Activated CD8-positive, alpha-beta memory T cell treated with anti-CD3 and anti-CD28 coated beads for 1 hour (primary cell): Measurements from ENCODE around the gene RAD9B.
"Not testable (repeated sequence)": the region's sequence is repeated elsewhere in the genome, so short reads cannot be mapped to it uniquely, and the experiment has no call there.

Source experiments
- DNase-seq, 2 donors: peaks; one replicate each; pipeline ENCODE4 v3.0.0-alpha.2; 2020; ENCODE audit warnings: low read depth in 1 of 2; ENCODE audit errors: extremely low read depth in 1 of 2

Gene RAD9B

GRCh38 chr12:110501752-110502738 is at the start of gene RAD9B, which contains the start of gene VPS29:
TSS of gene RAD9B (plus strand) at chr12:110502331. CDS start at chr12:110502338, 7 bp downstream.
TSS of gene VPS29 (minus strand) at chr12:110502111. CDS start at chr12:110502051, 60 bp downstream.
- peak; percentile 97 for DNase-seq

GRCh38 chr12:110453569-110454296 is 48.4 kb upstream of the RAD9B start:
- DNase-seq: no peak

GRCh38 chr12:110458756-110459155 is 43.4 kb upstream of the RAD9B start:
- DNase-seq: no peak

- not testable (repeated sequence) for DNase-seq
These were observed 40.9 kb upstream of the RAD9B start for GRCh38 chr12:110461189-110461588.

GRCh38 chr12:110465024-110465423 is 37.1 kb upstream of the RAD9B start:
- no peak for DNase-seq

DNA sequence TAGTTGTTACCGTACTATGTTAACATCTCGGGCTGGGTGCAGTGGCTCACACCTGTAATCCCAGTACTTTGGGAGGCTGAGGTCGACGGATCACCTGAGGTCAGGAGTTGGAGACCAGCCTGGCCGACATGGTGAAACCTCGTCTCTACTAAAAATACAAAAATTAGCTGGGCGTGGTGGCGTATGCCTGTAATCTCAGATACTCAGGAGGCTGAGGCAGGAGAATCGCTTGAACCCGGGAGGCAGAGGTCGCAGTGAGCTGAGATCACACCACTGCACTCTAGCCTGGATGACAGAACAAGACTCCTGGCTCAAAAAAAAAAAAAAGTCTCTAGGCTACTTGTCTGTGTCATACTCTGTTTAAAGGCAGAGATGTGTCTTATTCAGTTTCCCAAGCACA is 36.4 kb upstream of the RAD9B start:
- not testable (repeated sequence) for DNase-seq

GRCh38 chr12:110466791-110467190 is 35.3 kb upstream of the RAD9B start:
- DNase-seq: no peak

DNA sequence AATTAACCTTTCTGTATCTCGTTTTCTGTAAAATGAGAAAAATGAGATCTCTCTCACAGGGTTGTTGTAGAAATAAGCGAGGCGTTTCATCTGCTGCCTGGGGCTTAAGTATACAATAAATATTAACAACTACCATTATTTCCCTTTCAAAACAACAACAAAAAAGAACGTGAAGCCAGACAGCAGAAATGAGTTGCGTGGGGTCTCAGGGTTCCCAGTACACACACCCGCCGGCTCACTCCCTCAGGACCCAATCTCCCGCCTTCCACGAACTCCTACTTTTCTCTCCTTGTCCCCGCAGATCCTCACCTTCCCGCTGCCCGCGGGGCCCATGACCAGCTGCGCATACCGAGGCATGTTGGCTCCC is 34.3 kb upstream of the RAD9B start:
- DNase-seq: no peak

DNA sequence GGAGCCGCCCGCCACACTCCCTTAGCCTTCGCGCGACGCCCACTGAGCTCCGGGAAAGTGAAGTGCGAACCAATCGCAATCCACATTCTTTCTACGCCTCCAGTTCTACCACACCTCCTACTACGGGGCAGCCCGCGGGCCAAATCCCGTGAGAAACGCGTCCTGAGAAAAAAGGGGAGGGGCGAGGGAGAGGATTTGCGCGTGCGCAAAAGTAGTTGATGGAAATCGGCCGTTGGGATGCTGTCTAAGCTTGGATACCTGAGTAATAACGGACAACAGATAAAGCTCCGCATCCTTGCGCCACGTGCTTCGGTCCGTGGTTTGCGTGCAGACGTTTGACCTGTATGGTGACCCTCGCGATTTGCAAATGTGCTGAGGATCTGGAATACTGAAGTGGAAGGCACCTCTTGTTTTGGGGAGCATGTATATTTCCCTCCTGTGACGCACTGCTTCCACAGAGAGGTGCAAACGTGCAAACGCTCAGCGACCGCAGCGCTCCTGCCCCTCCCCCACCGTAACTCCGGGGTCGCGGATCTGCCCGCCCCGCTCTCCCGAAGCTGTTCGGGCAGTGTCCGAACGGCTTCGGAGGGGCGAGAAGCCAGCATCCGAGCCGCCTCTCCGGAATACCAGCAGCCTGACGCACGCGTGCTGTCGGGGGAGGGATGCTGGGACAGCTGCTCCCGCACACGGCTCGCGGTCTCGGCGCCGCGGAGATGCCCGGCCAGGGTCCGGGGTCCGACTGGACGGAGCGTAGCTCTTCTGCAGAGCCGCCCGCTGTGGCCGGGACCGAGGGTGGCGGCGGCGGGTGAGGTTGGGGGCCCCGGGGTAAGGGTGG is 33.7 kb upstream of the RAD9B start, which contains the start of the genes FAM216A and GPN3:
TSS of gene FAM216A (plus strand) at position 632 of the 835 bp plus-strand sequence. CDS start at position 663, 31 bp downstream.
TSS of gene GPN3 (minus strand) at position 44 of the 835 bp plus-strand sequence. CDS start 54 bp downstream, outside the sequence.
- peak; percentile 84 to 87 for DNase-seq

- DNase-seq: no peak
These were observed 26.7 kb upstream of the RAD9B start for GRCh38 chr12:110475426-110475825.

- DNase-seq: no peak
These were observed 3.0 kb upstream of the RAD9B start for GRCh38 chr12:110498984-110499706.

DNA sequence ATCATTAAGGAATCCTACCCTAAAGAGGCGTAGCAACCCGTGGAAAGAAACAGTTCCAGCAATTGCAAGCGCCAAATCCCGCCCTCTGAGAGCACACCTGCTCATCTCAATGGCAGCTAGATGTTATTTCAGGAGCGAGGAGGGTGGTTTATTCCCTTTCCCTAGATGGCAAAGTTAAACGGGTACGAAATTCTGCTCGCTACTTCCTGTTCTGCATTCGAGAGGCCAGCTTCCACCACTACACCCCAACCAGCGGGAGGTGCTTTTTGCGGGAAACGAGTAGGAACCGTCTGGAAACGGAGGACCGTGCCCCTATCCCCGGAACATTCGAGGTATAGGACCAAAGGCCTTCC is 756 bp upstream of the RAD9B start:
- DNase-seq: no peak

DNA sequence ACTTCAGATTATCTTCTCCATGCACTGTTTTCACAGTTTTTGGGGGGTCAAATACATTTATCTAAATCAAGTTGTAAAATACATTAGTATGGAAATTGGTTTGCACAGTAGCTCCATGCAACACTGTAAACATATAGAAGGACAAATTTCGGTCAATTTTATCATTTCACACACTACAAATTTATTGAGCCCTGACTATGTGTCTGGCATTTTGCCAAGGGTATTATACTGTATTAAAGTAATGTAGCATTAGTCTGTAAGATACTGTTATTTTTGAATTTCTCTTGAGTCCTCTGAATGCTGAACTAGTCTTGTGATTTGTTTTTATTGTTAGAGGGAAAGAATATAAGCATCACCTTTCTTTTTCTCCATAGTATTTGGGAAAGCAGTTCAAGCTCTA is 1.3 kb downstream of the RAD9B start:
- DNase-seq: no peak

- no peak for DNase-seq
These were observed 3.2 kb downstream of the RAD9B start for GRCh38 chr12:110505332-110505731.

GRCh38 chr12:110508071-110508586 is 6.0 kb downstream of the RAD9B start:
- DNase-seq: no peak

DNA sequence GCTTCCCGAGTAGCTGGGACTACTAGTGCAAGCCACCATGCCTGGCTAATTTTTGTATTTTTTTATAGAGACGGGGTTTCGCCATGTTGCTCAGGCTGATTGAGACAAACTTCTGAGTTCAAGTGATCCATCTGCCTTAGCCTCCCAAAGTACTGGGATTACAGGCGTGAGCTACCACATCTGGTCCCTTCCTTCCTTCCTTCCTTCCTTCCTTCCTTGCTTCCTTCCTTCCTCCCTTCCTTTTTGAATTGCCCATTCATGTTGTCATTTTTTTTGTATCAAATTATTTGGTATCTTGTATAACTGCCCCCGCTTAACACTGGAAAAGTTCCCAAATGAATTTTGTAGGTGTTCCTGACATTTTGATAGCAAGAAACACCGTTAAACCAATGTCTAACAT is 11.7 kb downstream of the RAD9B start:
- no peak for DNase-seq

GRCh38 chr12:110514363-110514762 is 12.2 kb downstream of the RAD9B start:
- no peak for DNase-seq

- no peak for DNase-seq
These were observed 14.9 kb downstream of the RAD9B start for GRCh38 chr12:110516995-110517394.

DNA sequence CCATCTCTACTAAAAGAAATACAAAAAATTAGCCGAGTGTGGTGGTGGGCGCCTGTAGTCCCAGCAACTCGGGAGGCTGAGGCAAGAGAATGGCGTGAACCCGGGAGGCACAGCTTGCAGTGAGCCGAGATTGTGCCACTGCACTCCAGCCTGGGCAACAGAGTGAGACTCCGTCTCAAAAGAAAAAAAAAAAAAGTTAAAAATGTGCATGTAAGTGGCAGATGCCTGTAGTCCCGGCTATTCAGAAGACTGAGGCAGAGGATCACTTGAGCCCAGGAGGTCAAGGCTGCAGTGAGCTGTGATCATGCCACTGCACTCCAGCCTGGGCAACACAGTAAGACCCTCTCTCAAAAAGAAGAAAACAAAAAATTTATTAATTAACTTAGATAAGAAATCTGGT is 15.9 kb downstream of the RAD9B start:
- not testable (repeated sequence) for DNase-seq
